Activated B cell treated with CpG ODN at 0.5 μM for 24 hours (primary cell): Measurements from ENCODE around the gene TMEM87B. TPM values are rescaled to one million over a fixed set of nuclear protein-coding genes. Genes with fewer than 3 reads are reported as not detected.

Experiments
- ATAC-seq: fragments of 200-7000 bp; cut with Tn5 transposase; one replicate; pipeline ENCODE4 v1.10.0; 2021; ENCODE audit warnings: low read depth, mild to moderate bottlenecking, moderate library complexity
- CTCF ChIA-PET: fragments of 350-600 bp; sonication (Branson Sonifier 250); formaldehyde crosslinking; loops from one replicate; lab custom pipeline; 2021; ENCODE audit warnings: antibody characterized with exemption; lab: Charles Lee
- POLR2A ChIA-PET: fragments of 350-600 bp; sonication (Branson Sonifier 250); formaldehyde crosslinking; loops from one replicate; lab custom pipeline; 2021; ENCODE audit warnings: antibody characterized with exemption; lab: Charles Lee
- DNase-seq: peaks from one replicate; pipeline ENCODE4 v3.0.0; 2022
- H3K27ac Mint-ChIP-seq: one replicate; pipeline ENCODE4 v1.8.0; 2020; ENCODE audit warnings: mixed read lengths
- H3K27me3 Mint-ChIP-seq: one replicate; pipeline ENCODE4 v1.8.0; 2021; ENCODE audit warnings: mixed read lengths
- H3K36me3 Mint-ChIP-seq: one replicate; pipeline ENCODE4 v1.8.0; 2021; ENCODE audit warnings: low read depth, mixed read lengths
- H3K4me1 Mint-ChIP-seq: one replicate; pipeline ENCODE4 v1.8.0; 2021; ENCODE audit warnings: mixed read lengths
- H3K4me3 Mint-ChIP-seq: one replicate; pipeline ENCODE4 v1.8.0; 2020; ENCODE audit warnings: mild to moderate bottlenecking, mixed read lengths
- H3K9me3 Mint-ChIP-seq: one replicate; pipeline ENCODE4 v1.8.0; 2020; ENCODE audit warnings: mixed read lengths
- intact Hi-C: fragments of 100-400 bp; cut with micrococcal nuclease; formaldehyde crosslinking; loops from one replicate; pipeline ENCODE4 v1.15.1; 2024
- total RNA-seq: library from RNA; stranded (reverse); gene quantifications from 2 replicates; pipeline ENCODE4 v1.2.3, GENCODE V29; 2022
- TF ChIP-seq, protein P1 (sequence below): fragments of 200-600 bp; IDR thresholded peaks from one replicate; pipeline ENCODE4 v1.8.0; 2022; ENCODE audit warnings: antibody characterized with exemption, mild to moderate bottlenecking

Gene TMEM87B
- total RNA-seq, 1 donor from 2014 or later = 19.8 TPM

DNA sequence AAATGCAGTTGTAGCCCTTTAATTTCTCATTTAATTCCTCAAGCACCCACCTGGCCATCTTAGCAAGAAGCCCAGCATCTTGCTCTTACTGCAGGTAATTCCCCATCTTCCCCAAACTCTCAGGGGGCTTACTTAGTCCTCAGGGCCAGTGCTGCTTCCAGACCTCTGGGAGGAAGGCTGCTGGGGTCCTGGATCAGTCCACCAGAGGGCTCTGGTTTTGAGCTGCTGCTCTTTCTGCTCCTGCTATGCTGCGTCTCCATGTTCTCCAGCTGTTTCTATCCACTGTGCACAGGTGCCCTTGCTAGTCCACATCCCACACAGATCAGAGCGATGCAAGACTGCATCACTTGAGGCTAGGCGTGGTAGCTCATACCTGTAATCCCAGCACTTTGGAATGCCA lies 34.5 kb upstream of the TMEM87B start:
- no peaks in the 10 kb centered on the region for H3K4me1 Mint-ChIP-seq

DNA sequence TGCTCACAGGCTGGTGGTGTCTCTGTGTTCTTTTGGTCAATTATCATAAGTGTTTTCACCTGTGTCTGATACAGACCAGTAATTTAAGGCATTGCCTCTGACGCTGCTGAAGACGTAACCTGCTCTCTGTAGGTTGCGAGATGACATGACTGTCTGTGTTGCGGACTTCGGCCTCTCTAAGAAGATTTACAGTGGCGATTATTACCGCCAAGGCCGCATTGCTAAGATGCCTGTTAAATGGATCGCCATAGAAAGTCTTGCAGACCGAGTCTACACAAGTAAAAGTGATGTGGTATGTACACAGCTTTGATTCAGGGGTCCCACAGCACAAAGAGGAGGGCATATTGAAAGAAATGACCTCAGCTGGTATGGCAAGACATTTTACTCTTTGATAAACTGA lies 33.8 kb upstream of the TMEM87B start:
- intact Hi-C loops = no loop called here
- ATAC-seq = no peak
- Mint-ChIP-seq H3K27me3 (peaks cover 11% of the 10 kb centered on the region), H3K4me1 (no peaks in the 10 kb centered on the region), H3K27ac (no peak overlapping the region), H3K4me3 (no peak overlapping the region), H3K9me3 (no peaks in the 10 kb centered on the region), H3K36me3 (no peaks in the 10 kb centered on the region)
- TF ChIP-seq, protein P1, sequence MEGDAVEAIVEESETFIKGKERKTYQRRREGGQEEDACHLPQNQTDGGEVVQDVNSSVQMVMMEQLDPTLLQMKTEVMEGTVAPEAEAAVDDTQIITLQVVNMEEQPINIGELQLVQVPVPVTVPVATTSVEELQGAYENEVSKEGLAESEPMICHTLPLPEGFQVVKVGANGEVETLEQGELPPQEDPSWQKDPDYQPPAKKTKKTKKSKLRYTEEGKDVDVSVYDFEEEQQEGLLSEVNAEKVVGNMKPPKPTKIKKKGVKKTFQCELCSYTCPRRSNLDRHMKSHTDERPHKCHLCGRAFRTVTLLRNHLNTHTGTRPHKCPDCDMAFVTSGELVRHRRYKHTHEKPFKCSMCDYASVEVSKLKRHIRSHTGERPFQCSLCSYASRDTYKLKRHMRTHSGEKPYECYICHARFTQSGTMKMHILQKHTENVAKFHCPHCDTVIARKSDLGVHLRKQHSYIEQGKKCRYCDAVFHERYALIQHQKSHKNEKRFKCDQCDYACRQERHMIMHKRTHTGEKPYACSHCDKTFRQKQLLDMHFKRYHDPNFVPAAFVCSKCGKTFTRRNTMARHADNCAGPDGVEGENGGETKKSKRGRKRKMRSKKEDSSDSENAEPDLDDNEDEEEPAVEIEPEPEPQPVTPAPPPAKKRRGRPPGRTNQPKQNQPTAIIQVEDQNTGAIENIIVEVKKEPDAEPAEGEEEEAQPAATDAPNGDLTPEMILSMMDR = no peak
- ChIA-PET POLR2A (no interaction called here), CTCF (no interaction called here)
- no peak for DNase-seq

More for the DNA sequence above, 34.5 kb upstream of the TMEM87B start:
- H3K27me3 Mint-ChIP-seq = peaks cover 11% of the 10 kb centered on the region
- CTCF ChIA-PET = no interaction called here
- no peaks in the 10 kb centered on the region for H3K9me3 Mint-ChIP-seq
- DNase-seq = no peak
- TF ChIP-seq, protein P1 = no peak
- POLR2A ChIA-PET = no interaction called here
- no peaks in the 10 kb centered on the region for H3K36me3 Mint-ChIP-seq
- H3K4me3 Mint-ChIP-seq = no peak overlapping the region
- ATAC-seq = no peak
- no peak overlapping the region for H3K27ac Mint-ChIP-seq
- intact Hi-C loops = no loop called here

DNA sequence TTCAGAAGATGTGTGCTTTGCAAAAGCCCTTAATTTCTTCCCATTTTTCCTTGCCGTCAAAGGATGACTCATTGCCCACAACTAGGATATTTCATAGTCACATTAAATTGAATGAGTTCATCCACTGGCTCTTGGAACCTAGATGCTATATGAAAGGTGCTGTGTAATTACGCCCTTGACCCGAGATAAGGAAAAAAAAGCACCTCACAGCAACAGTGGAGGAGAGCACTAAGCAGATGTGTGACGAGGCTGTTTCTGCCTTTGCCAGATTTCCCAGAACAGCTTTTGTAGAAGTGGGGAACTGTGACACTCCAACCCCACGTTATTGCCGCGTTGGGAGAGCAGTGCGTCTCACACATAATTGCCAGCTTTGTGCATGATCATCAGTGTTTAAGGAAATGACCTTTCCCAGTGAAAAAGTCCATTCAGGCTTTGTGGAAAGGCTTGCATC lies 33.3 kb upstream of the TMEM87B start:
- Mint-ChIP-seq H3K36me3 (no peaks in the 10 kb centered on the region), H3K4me3 (no peak overlapping the region), H3K27ac (no peak overlapping the region), H3K4me1 (no peaks in the 10 kb centered on the region), H3K27me3 (peaks cover 10% of the 10 kb centered on the region), H3K9me3 (no peaks in the 10 kb centered on the region)
- intact Hi-C loops = no loop called here
- CTCF ChIA-PET = no interaction called here
- POLR2A ChIA-PET = no interaction called here
- ATAC-seq = no peak
- TF ChIP-seq, protein P1 = no peak
- no peak for DNase-seq

DNA sequence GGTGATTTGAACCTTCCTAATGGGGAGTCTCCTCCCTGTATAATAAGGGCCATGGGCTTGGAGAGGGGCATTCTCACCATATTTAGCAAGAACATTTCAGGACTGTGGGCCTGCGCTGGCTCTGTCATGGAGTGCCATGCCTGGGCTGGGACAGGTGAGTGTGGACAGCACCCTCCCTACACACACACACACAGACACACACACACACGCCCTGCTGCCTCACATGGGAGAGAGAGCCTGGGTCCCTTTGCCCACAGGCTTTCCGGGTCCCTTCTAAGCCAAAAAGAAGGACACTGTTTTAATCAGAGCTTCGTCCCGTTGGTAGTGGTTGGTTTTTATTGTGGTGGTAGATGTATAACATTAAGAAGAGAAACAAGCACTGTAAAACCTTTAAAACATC lies 31.4 kb upstream of the TMEM87B start:
- no peak for DNase-seq

DNA sequence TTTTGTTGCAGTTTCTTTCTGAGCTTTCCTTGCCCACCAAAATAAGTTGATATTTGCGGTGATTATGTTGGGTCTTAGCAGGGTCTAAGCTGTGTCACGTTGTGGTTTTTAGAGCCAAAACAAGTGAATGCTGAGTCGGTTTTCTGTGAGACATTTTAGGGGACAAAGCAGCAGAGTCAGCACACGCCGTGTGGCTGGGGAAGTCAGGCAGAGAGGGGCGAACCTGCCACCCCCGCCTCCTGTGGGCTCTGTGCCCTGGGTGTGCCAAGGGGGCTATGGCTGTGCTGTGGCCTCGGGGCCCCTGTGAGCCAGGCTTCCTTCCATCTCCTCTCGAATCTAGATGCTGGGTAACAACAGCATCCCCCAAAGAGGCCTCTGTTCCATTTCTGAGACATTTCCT lies 30.8 kb upstream of the TMEM87B start:
- Mint-ChIP-seq H3K27ac (no peak overlapping the region), H3K9me3 (no peaks in the 10 kb centered on the region), H3K4me1 (no peaks in the 10 kb centered on the region), H3K4me3 (no peak overlapping the region), H3K27me3 (peaks cover 5% of the 10 kb centered on the region), H3K36me3 (no peaks in the 10 kb centered on the region)
- intact Hi-C loops = no loop called here
- TF ChIP-seq, protein P1 = no peak
- CTCF ChIA-PET = no interaction called here
- POLR2A ChIA-PET = no interaction called here
- ATAC-seq = no peak
- no peak for DNase-seq

More for the DNA sequence above, 31.4 kb upstream of the TMEM87B start:
- ChIA-PET CTCF (no interaction called here), POLR2A (no interaction called here)
- Mint-ChIP-seq H3K27me3 (peaks cover 5% of the 10 kb centered on the region), H3K27ac (no peak overlapping the region), H3K9me3 (no peaks in the 10 kb centered on the region), H3K36me3 (no peaks in the 10 kb centered on the region), H3K4me1 (no peaks in the 10 kb centered on the region), H3K4me3 (no peak overlapping the region)
- intact Hi-C loops = no loop called here
- TF ChIP-seq, protein P1 = no peak
- no peak for ATAC-seq
